ENCODE results near the gene SCCPDH. TPM values are rescaled to one million over a fixed set of nuclear protein-coding genes. Genes with fewer than 3 reads are reported as not detected.

SCCPDH gene
- total and polyA plus RNA-seq, 2 of the 13 experiments (the other 11 are each of a cell fraction or from before 2014, with no cell fraction given): 36.7 to 62.3 TPM

DNA sequence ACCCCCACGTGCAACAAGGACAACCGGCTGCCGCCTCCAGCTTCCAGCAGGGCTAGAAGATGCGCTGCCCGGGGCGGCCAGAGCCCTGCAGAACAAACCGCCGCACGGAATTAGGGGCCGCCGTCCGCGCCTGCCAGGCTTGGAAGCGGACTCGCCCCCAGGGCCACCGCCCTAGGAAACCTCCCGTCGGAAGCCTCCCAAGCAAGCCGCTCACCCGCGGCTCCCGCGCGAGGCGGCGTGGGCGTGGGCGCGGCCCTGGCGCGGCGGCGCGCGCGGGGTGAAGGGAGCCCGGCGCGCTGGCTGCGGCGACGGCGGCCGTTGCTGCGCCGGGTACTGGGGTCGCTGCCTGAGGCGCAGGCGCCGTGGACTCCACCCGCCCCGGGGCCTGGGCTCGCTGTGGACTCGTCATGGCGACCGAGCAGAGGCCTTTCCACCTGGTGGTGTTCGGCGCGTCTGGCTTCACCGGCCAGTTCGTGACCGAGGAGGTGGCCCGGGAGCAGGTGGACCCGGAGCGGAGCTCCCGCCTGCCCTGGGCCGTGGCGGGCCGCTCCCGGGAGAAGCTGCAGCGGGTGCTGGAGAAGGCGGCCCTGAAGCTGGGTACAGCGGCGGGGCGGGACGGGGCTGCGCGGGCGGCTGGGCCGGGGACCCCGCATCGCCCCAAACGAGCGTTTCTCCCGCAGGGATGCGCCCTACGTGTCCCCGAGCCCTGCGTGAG is at the start of gene SCCPDH (continued):
- TF ChIP-seq, protein P1, sequence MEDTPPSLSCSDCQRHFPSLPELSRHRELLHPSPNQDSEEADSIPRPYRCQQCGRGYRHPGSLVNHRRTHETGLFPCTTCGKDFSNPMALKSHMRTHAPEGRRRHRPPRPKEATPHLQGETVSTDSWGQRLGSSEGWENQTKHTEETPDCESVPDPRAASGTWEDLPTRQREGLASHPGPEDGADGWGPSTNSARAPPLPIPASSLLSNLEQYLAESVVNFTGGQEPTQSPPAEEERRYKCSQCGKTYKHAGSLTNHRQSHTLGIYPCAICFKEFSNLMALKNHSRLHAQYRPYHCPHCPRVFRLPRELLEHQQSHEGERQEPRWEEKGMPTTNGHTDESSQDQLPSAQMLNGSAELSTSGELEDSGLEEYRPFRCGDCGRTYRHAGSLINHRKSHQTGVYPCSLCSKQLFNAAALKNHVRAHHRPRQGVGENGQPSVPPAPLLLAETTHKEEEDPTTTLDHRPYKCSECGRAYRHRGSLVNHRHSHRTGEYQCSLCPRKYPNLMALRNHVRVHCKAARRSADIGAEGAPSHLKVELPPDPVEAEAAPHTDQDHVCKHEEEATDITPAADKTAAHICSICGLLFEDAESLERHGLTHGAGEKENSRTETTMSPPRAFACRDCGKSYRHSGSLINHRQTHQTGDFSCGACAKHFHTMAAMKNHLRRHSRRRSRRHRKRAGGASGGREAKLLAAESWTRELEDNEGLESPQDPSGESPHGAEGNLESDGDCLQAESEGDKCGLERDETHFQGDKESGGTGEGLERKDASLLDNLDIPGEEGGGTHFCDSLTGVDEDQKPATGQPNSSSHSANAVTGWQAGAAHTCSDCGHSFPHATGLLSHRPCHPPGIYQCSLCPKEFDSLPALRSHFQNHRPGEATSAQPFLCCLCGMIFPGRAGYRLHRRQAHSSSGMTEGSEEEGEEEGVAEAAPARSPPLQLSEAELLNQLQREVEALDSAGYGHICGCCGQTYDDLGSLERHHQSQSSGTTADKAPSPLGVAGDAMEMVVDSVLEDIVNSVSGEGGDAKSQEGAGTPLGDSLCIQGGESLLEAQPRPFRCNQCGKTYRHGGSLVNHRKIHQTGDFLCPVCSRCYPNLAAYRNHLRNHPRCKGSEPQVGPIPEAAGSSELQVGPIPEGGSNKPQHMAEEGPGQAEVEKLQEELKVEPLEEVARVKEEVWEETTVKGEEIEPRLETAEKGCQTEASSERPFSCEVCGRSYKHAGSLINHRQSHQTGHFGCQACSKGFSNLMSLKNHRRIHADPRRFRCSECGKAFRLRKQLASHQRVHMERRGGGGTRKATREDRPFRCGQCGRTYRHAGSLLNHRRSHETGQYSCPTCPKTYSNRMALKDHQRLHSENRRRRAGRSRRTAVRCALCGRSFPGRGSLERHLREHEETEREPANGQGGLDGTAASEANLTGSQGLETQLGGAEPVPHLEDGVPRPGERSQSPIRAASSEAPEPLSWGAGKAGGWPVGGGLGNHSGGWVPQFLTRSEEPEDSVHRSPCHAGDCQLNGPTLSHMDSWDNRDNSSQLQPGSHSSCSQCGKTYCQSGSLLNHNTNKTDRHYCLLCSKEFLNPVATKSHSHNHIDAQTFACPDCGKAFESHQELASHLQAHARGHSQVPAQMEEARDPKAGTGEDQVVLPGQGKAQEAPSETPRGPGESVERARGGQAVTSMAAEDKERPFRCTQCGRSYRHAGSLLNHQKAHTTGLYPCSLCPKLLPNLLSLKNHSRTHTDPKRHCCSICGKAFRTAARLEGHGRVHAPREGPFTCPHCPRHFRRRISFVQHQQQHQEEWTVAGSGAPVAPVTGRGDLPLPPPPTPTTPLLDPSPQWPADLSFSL (CRISPR knock-in tag; IDR thresholded peaks at IDR 0.05): no peak
- TF ChIP-seq ZBTB7B (CRISPR knock-in tag; IDR thresholded peaks at IDR 0.05) (peak; percentile 59; the same call in 1 of the 2 replicates), NR2F6 (IDR thresholded peaks at IDR 0.05) (no peak), NR2F6 (CRISPR knock-in tag; IDR thresholded peaks at IDR 0.05) (no peak), ZNF24 (IDR thresholded peaks at IDR 0.05) (no peak), SSRP1 (CRISPR knock-in tag; IDR thresholded peaks at IDR 0.05) (no peak), ISL2 (CRISPR knock-in tag; IDR thresholded peaks at IDR 0.05) (peak; percentile 40), HNRNPL (IDR thresholded peaks at IDR 0.05; ENCODE audit: low read depth, low read length) (no peak), SNAPC2 (CRISPR knock-in tag; IDR thresholded peaks at IDR 0.05) (0 out of 2 replicates have a peak, but pooled peaks have one; percentile 51), NFE2L2 (IDR thresholded peaks at IDR 0.05; ENCODE audit: low read length) (no peak), RBM22 (optimal IDR thresholded peaks at IDR 0.05; ENCODE audit: low read length) (no peak), ZNF772 (CRISPR knock-in tag; IDR thresholded peaks at IDR 0.05) (0 out of 2 replicates have a peak, but pooled peaks have one; percentile 47), ZSCAN20 (CRISPR knock-in tag; IDR thresholded peaks at IDR 0.05; ENCODE audit: borderline replicate concordance) (peak; percentile 59; the same call in 1 of the 2 replicates), NFRKB (IDR thresholded peaks at IDR 0.05) (no peak), ZNF83 (CRISPR knock-in tag; IDR thresholded peaks at IDR 0.05; ENCODE audit: borderline replicate concordance) (no peak; the same call in 1 of the 2 replicates), ZNF792 (CRISPR knock-in tag; IDR thresholded peaks at IDR 0.05) (0 out of 2 replicates have a peak, but pooled peaks have one; percentile 40), RARA (CRISPR knock-in tag; IDR thresholded peaks at IDR 0.05) (no peak), ZNF766 (CRISPR knock-in tag; IDR thresholded peaks at IDR 0.05; ENCODE audit: borderline replicate concordance) (0 out of 2 replicates have a peak, but pooled peaks have one; percentile 77)
- TF ChIP-seq, protein P2, sequence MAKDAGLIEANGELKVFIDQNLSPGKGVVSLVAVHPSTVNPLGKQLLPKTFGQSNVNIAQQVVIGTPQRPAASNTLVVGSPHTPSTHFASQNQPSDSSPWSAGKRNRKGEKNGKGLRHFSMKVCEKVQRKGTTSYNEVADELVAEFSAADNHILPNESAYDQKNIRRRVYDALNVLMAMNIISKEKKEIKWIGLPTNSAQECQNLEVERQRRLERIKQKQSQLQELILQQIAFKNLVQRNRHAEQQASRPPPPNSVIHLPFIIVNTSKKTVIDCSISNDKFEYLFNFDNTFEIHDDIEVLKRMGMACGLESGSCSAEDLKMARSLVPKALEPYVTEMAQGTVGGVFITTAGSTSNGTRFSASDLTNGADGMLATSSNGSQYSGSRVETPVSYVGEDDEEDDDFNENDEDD (CRISPR knock-in tag; IDR thresholded peaks at IDR 0.05; ENCODE audit: borderline replicate concordance): 0 out of 2 replicates have a peak, but pooled peaks have one; percentile 7
- TF ChIP-seq, protein P3, sequence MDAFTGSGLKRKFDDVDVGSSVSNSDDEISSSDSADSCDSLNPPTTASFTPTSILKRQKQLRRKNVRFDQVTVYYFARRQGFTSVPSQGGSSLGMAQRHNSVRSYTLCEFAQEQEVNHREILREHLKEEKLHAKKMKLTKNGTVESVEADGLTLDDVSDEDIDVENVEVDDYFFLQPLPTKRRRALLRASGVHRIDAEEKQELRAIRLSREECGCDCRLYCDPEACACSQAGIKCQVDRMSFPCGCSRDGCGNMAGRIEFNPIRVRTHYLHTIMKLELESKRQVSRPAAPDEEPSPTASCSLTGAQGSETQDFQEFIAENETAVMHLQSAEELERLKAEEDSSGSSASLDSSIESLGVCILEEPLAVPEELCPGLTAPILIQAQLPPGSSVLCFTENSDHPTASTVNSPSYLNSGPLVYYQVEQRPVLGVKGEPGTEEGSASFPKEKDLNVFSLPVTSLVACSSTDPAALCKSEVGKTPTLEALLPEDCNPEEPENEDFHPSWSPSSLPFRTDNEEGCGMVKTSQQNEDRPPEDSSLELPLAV (CRISPR knock-in tag; conservative IDR thresholded peaks at IDR 0.05; ENCODE audit: low read depth): no peak; the same call in 1 of the 2 replicates
- TF ChIP-seq, protein P4, sequence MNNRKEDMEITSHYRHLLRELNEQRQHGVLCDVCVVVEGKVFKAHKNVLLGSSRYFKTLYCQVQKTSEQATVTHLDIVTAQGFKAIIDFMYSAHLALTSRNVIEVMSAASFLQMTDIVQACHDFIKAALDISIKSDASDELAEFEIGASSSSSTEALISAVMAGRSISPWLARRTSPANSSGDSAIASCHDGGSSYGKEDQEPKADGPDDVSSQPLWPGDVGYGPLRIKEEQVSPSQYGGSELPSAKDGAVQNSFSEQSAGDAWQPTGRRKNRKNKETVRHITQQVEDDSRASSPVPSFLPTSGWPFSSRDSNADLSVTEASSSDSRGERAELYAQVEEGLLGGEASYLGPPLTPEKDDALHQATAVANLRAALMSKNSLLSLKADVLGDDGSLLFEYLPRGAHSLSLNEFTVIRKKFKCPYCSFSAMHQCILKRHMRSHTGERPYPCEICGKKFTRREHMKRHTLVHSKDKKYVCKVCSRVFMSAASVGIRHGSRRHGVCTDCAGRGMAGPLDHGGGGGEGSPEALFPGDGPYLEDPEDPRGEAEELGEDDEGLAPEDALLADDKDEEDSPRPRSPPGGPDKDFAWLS (CRISPR knock-in tag; IDR thresholded peaks at IDR 0.05; ENCODE audit: borderline replicate concordance): no peak

All from HepG2 (cell line).